ENCODE data around the gene CHMP5. TPM values are rescaled to one million over a fixed set of nuclear protein-coding genes. Genes with fewer than 3 reads are reported as not detected.

The CHMP5 gene
- total RNA-seq, 4 donors from 2014 or later, result 43.7 to 60.3 (median 50.7) TPM

DNA sequence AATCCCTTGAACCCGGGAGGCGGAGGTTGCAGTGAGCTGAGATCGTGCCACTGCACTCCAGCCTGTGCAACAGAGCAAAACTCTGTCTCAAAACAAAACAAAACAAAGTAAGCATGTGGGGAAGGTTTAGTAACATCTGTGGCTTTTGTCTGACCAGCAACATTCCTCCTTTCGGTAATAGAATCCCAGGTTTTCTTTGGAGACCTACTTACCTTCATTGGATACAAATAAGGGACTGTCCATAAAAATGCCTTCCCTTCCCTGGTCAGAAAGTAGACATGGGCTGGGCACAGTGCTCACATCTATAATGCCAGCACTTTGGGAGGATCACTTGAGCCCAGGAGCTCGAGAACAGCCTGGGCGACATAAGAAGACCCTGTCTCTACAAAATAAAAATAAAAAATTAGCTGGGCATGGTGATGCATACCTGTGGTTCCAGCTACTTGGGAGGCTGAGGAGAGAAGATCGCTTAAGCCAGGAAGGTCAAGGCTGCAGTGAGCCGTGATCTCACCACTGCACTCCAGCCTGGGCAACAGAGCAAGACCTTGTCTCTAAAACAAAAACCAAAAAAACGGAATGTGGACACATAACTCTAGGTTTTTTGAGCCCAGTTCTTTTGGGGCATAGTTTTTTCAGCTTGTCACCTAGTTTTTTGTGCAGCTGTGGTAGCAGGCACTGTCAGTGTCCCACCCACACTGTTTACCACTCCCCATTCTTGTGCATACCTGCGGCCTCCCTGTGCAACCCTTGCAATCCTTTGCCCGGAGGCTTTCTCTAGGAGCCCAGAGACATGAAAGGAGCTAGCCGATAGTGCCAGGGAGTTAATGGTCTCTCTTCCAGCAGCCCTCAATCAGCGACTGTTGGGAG, 33.9 kb upstream of the CHMP5 start:
- DNase-seq (ENCODE audit: low spot score in 2 of 2), result peak in 1 of 2 donors; percentile 43
- no peaks in the 10 kb centered on the region for H3K9me3 ChIP-seq
- WGBS, result 64% methylated on average over 13 of the region's 13 CpGs
- H3K4me3 ChIP-seq, result no peak overlapping the region
- H3K27me3 ChIP-seq, result no peaks in the 10 kb centered on the region
- no peaks in the 10 kb centered on the region for H3K36me3 ChIP-seq
- TF ChIP-seq, protein P1, sequence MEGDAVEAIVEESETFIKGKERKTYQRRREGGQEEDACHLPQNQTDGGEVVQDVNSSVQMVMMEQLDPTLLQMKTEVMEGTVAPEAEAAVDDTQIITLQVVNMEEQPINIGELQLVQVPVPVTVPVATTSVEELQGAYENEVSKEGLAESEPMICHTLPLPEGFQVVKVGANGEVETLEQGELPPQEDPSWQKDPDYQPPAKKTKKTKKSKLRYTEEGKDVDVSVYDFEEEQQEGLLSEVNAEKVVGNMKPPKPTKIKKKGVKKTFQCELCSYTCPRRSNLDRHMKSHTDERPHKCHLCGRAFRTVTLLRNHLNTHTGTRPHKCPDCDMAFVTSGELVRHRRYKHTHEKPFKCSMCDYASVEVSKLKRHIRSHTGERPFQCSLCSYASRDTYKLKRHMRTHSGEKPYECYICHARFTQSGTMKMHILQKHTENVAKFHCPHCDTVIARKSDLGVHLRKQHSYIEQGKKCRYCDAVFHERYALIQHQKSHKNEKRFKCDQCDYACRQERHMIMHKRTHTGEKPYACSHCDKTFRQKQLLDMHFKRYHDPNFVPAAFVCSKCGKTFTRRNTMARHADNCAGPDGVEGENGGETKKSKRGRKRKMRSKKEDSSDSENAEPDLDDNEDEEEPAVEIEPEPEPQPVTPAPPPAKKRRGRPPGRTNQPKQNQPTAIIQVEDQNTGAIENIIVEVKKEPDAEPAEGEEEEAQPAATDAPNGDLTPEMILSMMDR (IDR thresholded peaks at IDR 0.05), result no peak
- TF ChIP-seq EP300 (IDR thresholded peaks at IDR 0.05), result no peak
- TF ChIP-seq POLR2A (IDR thresholded peaks at IDR 0.05), result no peak
- no peak for TF ChIP-seq POLR2AphosphoS5 (IDR thresholded peaks at IDR 0.05)
- H3K4me1 ChIP-seq, result peaks cover 70% of the 10 kb centered on the region
- peak overlapping the region; percentile 74 for H3K27ac ChIP-seq

DNA sequence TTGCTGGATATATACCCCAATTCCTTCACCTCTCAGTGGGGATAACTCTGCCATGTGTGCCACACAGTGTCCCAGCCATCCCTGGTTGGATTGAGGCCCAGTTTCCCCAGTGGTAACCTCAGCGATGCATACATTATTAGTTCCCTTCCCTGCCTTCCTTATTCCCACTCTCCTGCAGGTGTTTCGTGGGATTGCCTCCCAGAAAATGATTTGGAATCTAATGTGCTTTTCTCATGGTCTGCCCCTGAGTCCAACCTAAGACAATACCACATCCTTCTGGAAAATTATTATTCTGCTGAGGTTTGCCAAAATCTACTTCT, 33.3 kb upstream of the CHMP5 start:
- Histone ChIP-seq H3K9me3 (no peaks in the 10 kb centered on the region), H3K36me3 (no peaks in the 10 kb centered on the region), H3K4me3 (no peak overlapping the region), H3K27ac (peak overlapping the region; percentile 74), H3K27me3 (no peaks in the 10 kb centered on the region), H3K4me1 (peaks cover 64% of the 10 kb centered on the region)
- 84% methylated on average over 2 of the region's 2 CpGs for WGBS
- TF ChIP-seq, protein P1 (IDR thresholded peaks at IDR 0.05), result no peak
- no peak for TF ChIP-seq POLR2AphosphoS5 (IDR thresholded peaks at IDR 0.05)
- TF ChIP-seq EP300 (IDR thresholded peaks at IDR 0.05), result no peak
- no peak for TF ChIP-seq POLR2A (IDR thresholded peaks at IDR 0.05)
- DNase-seq (ENCODE audit: low spot score in 2 of 2), result no peak

DNA sequence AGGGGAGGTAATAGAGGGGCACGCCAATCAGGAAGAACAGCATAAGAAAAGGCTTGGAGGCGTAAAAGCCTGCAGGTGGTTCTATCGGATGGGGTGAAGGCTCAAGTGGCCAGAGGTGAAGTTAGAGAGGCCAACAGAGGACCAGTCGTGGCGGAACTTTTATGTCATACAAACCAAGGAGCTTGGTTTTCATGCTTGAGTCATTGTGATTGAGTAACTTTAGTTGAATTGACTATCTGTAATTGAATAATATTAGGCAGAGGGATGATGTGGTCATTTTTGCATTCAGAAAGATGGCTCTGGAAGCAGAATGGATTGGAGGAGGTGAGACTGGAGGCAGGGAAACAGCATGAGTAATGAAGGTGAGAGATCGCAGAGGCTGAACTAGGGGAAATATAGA, 32.0 kb upstream of the CHMP5 start:
- peak overlapping the region; percentile 90 for H3K27ac ChIP-seq
- WGBS, result 89% methylated on average over 6 of the region's 6 CpGs
- no peak for DNase-seq (ENCODE audit: low spot score in 2 of 2)
- no peaks in the 10 kb centered on the region for H3K27me3 ChIP-seq
- no peaks in the 10 kb centered on the region for H3K9me3 ChIP-seq
- H3K36me3 ChIP-seq, result no peaks in the 10 kb centered on the region
- peaks cover 57% of the 10 kb centered on the region for H3K4me1 ChIP-seq
- no peak for TF ChIP-seq POLR2AphosphoS5 (IDR thresholded peaks at IDR 0.05)
- TF ChIP-seq, protein P1 (IDR thresholded peaks at IDR 0.05), result no peak
- TF ChIP-seq EP300 (IDR thresholded peaks at IDR 0.05), result no peak
- TF ChIP-seq POLR2A (IDR thresholded peaks at IDR 0.05), result no peak
- H3K4me3 ChIP-seq, result no peak overlapping the region

DNA sequence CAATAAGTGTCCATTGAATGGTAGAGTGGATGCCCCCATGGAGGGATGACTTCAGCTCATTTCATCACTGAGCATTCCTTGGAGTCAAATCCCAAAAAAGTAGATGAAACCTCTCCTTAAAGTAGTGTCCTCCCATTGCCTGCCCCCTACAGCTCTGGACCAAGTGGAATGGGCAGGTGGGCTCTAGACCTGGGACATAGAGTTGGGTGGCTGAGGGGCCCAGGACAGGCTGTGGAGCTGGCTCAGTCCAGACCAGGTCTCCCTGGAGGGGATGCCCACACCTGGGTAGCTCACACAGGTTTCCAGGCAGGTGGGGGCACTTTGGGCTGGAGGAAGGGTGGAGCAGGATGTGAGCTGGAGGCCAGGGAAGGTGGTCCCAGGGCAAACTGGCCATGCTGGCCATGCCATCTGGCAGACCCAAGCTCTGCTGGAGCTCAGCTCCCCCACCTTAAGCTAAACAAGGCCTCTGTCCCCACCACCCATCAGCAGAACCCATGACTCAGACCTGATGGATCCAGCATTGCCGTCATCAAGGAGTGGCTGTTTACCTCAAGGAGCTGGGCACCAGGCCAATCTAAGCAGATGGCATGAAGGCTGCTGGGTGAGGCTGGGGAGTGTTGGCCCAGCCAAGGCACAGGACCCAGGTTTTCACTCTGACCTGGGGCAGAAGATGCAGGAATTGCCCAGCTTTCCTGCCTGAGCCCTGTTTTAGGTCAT, 31.1 kb upstream of the CHMP5 start:
- no peaks in the 10 kb centered on the region for H3K27me3 ChIP-seq
- no peak for TF ChIP-seq POLR2A (IDR thresholded peaks at IDR 0.05)
- TF ChIP-seq POLR2AphosphoS5 (IDR thresholded peaks at IDR 0.05), result peak in 1 of 3 donors; percentile 16
- no peak for TF ChIP-seq EP300 (IDR thresholded peaks at IDR 0.05)
- TF ChIP-seq, protein P1 (IDR thresholded peaks at IDR 0.05), result no peak
- DNase-seq (ENCODE audit: low spot score in 2 of 2), result peak; percentile 83

More for the DNA sequence above, 31.1 kb upstream of the CHMP5 start:
- H3K27ac ChIP-seq, result peak overlapping the region; percentile 90
- no peaks in the 10 kb centered on the region for H3K36me3 ChIP-seq
- no peak overlapping the region for H3K4me3 ChIP-seq
- WGBS, result 50% methylated on average over 1 of the region's 1 CpG
- no peaks in the 10 kb centered on the region for H3K9me3 ChIP-seq
- peaks cover 48% of the 10 kb centered on the region for H3K4me1 ChIP-seq

All from suprapubic skin (tissue), 4 donors.